Measurements from ENCODE around the gene NT5C3A. TPM values are rescaled to one million over a fixed set of nuclear protein-coding genes. Genes with fewer than 3 reads are reported as not detected.
A peak's percentile ranks its signal among the peaks of the same experiment; 100 is the strongest.

The NT5C3A gene
- total RNA-seq, 4 donors from 2014 or later = 37.5 to 101 (median 71.4) TPM

DNA sequence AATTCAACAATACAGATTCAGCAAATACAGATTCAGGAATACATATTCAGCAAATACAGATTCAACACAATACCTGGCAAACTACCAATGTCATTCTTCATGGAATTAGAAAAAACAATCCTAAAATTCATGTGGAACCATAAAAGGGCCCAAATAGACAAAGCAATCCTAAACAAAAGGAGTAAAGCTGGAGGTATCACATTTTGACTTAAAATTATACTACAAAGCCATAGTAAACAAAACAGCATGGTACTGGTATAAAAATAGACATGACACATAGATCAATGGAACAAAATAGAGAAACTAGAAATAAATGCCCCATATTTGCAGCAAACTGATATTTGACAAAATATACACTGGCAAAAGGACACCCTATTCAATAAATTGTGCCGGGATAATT, 3.4 kb upstream of the NT5C3A start:
- Histone ChIP-seq H3K9me3 (peaks cover 0 to 12% (median 11%) of the 10 kb centered on the region in 3 donors), H3K4me3 (no peak overlapping the region), H3K4me1 (peaks cover 17 to 23% of the 10 kb centered on the region in 2 donors), H3K27me3 (no peaks in the 10 kb centered on the region), H3K27ac (no peak overlapping the region), H3K36me3 (no peaks in the 10 kb centered on the region)
- no peak for ATAC-seq
- intact Hi-C loops (cut with DNase I; ENCODE audit: low total_unique reads) (no loop called here), in situ Hi-C loops (cut with MboI; ENCODE audit: low sequenced_read_pairs in 4 of 4) (loop anchor here in 2 of 4 donors (25.0 kb wide), 2 partner anchors 104 to 579 kb away; partner anchors contain the start of genes AVL9 (in 1 of the 2), FKBP9 (in 1 of the 2) and LSM5 (in 1 of the 2))
- no peak for TF ChIP-seq POLR2A (IDR thresholded peaks at IDR 0.05)
- TF ChIP-seq, protein P1, sequence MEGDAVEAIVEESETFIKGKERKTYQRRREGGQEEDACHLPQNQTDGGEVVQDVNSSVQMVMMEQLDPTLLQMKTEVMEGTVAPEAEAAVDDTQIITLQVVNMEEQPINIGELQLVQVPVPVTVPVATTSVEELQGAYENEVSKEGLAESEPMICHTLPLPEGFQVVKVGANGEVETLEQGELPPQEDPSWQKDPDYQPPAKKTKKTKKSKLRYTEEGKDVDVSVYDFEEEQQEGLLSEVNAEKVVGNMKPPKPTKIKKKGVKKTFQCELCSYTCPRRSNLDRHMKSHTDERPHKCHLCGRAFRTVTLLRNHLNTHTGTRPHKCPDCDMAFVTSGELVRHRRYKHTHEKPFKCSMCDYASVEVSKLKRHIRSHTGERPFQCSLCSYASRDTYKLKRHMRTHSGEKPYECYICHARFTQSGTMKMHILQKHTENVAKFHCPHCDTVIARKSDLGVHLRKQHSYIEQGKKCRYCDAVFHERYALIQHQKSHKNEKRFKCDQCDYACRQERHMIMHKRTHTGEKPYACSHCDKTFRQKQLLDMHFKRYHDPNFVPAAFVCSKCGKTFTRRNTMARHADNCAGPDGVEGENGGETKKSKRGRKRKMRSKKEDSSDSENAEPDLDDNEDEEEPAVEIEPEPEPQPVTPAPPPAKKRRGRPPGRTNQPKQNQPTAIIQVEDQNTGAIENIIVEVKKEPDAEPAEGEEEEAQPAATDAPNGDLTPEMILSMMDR (IDR thresholded peaks at IDR 0.05 in 4 of 5, conservative IDR thresholded peaks at IDR 0.05 in 1 of 5) = no peak
- DNase-seq = no peak

DNA sequence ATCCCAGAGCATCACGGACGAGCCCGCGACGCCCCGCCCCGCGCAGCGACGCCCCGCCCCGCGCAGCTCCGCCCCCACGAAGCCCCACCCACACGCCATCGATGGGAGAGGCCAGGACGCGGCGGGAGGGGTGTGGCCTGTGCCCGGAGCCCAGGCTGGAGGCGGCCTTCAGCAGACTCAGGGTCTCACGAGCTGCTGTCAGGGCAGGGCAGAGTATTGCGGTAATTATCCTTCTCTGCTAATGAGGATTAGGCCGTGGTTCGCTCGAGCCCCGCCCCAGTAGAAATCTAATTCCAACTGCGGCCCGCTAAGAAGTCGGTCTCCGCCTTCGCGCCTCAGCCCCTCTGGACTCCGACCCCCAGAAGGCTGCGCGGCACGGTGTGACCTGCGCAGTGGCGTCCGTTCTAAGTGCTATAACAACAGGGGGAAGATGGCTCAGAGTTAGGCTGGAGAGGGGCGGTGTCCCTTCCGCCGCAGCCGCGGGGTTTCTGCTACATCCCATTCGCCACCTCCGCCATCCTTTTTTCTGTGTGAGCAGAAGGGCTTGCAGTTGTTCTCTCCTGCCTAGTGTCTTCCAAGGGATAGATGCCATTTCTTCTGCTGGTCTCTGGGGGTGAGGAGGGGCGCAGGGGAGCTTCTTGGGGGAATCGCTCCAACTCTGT, 337 bp upstream of the NT5C3A start:
- DNase-seq = peak; percentile 87 to 88

DNA sequence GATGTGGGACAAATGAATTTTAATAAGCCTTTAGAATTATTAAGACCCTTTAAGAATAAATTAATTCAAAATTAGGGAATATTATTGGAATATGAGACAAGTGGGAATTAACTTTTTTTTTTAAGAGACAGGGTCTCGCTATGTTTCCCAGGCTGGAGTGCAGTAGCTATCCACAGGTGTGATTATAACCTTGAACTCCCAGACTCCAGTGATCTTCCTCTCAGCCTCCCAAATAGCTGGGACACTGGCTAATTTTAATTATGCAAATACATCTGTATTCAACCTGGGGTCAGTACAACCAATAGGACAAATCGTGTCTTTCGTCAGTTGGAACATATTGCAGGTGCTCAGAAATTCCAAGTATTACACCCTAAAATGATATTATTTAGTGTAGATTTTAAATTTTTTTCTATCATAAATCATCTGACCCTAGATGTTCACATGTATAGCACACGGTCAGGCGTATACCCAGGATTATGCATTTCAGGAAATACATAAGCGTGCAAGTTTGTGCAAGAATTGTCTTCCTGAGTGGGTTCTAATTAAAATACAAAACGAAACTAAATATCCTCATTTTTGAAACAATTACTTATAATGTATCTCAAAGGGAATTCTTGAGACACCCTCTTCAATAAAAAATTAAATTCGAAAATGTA, 1.2 kb downstream of the NT5C3A start:
- in situ Hi-C loops (cut with MboI; ENCODE audit: low sequenced_read_pairs in 4 of 4) (loop anchor here in 2 of 4 donors (25.0 kb wide), 2 partner anchors 99 to 574 kb away; partner anchors contain the start of genes AVL9 (in 1 of the 2), FKBP9 (in 1 of the 2) and LSM5 (in 1 of the 2)), intact Hi-C loops (cut with DNase I; ENCODE audit: low total_unique reads) (no loop called here)
- TF ChIP-seq, protein P1 (IDR thresholded peaks at IDR 0.05 in 4 of 5, conservative IDR thresholded peaks at IDR 0.05 in 1 of 5) = no peak
- TF ChIP-seq POLR2A (IDR thresholded peaks at IDR 0.05) = no peak
- DNase-seq = no peak
- H3K9me3 ChIP-seq = peaks cover 0 to 5% (median 5%) of the 10 kb centered on the region in 3 donors
- H3K27me3 ChIP-seq = no peaks in the 10 kb centered on the region
- peak overlapping the region; percentile 74 to 97 (median 75) for H3K4me3 ChIP-seq
- peaks cover 22 to 30% of the 10 kb centered on the region in 2 donors for H3K4me1 ChIP-seq
- peak overlapping the region in 3 of 4 donors; percentile 90 to 98 (median 97) for H3K27ac ChIP-seq
- no peak for ATAC-seq
- H3K36me3 ChIP-seq = no peaks in the 10 kb centered on the region

More for the DNA sequence above, 337 bp upstream of the NT5C3A start:
- H3K27ac ChIP-seq = peak overlapping the region; percentile 90 to 98 (median 94)
- peak in 1 of 2 donors; percentile 53 for TF ChIP-seq POLR2A (IDR thresholded peaks at IDR 0.05)
- TF ChIP-seq, protein P1 (IDR thresholded peaks at IDR 0.05 in 4 of 5, conservative IDR thresholded peaks at IDR 0.05 in 1 of 5) = no peak
- ATAC-seq = peak; percentile 96
- H3K9me3 ChIP-seq = peaks cover 0 to 5% (median 5%) of the 10 kb centered on the region in 3 donors
- peak overlapping the region; percentile 74 to 97 (median 75) for H3K4me3 ChIP-seq
- intact Hi-C loops (cut with DNase I; ENCODE audit: low total_unique reads) = loop anchor here (1.0 to 2.0 kb wide), 4 partner anchors 22 to 172 kb away; partner anchors contain the start of genes BBS9, KBTBD2 and RP9
- no peaks in the 10 kb centered on the region for H3K36me3 ChIP-seq
- no peaks in the 10 kb centered on the region for H3K27me3 ChIP-seq
- in situ Hi-C loops (cut with MboI; ENCODE audit: low sequenced_read_pairs in 4 of 4) = loop anchor here in 2 of 4 donors (25.0 kb wide), 2 partner anchors 101 to 576 kb away; partner anchors contain the start of genes AVL9 (in 1 of the 2), FKBP9 (in 1 of the 2) and LSM5 (in 1 of the 2)
- peaks cover 22 to 30% of the 10 kb centered on the region in 2 donors for H3K4me1 ChIP-seq

DNA sequence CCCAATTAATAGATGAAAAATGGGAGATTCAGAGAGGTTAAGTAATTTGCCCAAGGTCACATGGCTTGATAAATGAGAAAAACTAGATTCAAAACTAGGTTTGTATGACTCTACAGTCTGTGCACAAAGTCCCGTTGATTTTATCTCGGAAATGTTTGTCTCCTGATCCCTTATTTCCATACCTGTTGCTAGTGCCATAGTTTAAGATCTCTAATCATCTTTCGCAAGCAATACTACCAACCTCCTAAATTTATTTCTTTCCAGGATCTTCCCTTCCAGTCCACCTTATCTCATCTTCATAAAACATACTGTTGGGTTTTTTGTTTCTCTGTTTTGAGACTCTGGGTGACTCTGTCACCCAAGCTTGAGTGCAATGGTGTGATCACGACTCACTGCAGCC, 2.9 kb downstream of the NT5C3A start:
- ATAC-seq (no peak), DNase-seq (no peak)
- Histone ChIP-seq H3K27ac (no peak overlapping the region), H3K36me3 (no peaks in the 10 kb centered on the region), H3K27me3 (no peaks in the 10 kb centered on the region), H3K4me1 (peaks cover 22 to 30% of the 10 kb centered on the region in 2 donors), H3K4me3 (no peak overlapping the region), H3K9me3 (no peaks in the 10 kb centered on the region)
- intact Hi-C loops (cut with DNase I; ENCODE audit: low total_unique reads) = no loop called here
- TF ChIP-seq, protein P1 (IDR thresholded peaks at IDR 0.05 in 4 of 5, conservative IDR thresholded peaks at IDR 0.05 in 1 of 5) = no peak
- no peak for TF ChIP-seq POLR2A (IDR thresholded peaks at IDR 0.05)
- in situ Hi-C loops (cut with MboI; ENCODE audit: low sequenced_read_pairs in 4 of 4) = loop anchor here in 2 of 4 donors (25.0 kb wide), 2 partner anchors 97 to 572 kb away; partner anchors contain the start of genes AVL9 (in 1 of the 2), FKBP9 (in 1 of the 2) and LSM5 (in 1 of the 2)

Measured in gastrocnemius medialis (tissue), 4 donors.